GM19043 (cell line): ENCODE data around the gene FOXP4.

Experiments
- ATAC-seq: cut with Tn5 transposase; IDR thresholded peaks from one replicate; pipeline ENCODE4 v1.9.1; 2021; ENCODE audit warnings: low read depth; ENCODE audit not compliant: unreplicated experiment

FOXP4 gene

GRCh38 chr6:41522780-41523548 is 23.2 kb upstream of the FOXP4 start:
- no peak for ATAC-seq

DNA sequence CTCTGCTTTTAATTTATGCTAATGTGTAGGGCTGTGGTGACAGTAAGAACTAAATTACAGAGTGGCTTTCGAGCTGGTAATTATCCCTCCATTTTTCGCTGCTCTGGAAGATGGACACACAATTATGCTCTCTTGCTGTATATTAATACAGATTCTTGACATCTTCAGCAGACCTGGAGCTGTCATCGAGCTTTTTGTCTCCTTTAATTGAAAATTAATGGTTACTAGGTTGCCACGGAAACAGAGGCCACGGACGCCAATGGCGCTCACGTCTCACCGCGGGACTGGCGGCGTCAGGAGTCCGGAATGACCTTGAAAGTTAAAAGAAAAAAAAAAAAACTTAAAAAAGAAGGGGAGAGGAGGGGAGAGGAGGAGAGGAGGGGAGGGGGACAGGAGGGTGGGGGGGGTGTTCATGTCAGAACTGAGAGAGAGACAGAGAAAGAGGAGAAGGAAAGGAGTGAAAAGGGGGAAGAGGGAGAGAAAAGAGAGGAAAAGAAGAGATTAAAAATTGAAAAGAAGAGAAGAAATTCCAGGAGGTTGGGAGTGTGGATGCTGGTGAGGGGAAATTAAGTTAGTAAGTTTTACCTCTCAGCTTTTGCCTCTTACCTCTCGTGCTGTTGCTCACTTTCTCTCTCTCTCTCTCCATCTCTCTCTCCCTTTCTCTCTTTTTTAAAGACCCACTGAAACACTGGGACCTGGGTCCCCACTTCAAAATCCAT is 22.1 kb upstream of the FOXP4 start:
- no peak for ATAC-seq

- ATAC-seq, result no peak
These were observed 21.6 kb upstream of the FOXP4 start for GRCh38 chr6:41524634-41525011.

DNA sequence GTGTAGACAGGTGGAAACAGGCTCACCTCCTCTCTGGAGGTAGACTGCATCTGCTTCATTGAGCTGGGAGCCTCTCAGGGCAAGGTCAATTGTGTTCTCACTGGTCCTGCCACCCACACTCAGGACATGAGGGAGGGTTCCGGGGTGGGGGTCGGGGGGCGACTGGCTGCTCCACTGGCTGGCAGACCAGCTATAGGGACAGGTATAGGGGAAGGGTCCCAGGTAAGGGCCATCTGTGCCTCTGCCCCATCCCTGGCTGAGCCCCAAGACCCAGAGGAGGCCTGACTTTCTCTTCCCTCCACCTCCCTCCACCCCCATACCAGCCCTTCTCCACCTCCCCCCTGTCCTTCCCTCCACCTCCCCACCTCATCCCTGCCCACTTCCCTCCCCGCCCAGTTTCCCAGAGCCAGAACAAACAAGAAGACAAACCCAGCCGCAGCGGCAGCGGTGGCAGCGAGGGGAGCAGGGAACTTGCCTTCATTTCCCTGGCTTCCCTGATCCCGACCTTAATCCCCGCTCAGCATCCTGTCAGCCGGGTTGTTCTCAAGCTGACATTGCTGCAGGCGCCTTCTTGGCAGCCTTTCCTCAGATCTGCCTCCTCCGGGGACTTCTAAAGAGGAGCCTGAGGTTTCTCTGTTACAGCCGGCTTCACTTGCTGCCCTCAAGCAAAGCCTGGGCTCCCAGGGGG is 18.3 kb upstream of the FOXP4 start:
- no peak for ATAC-seq

GRCh38 chr6:41528409-41528963 is 17.7 kb upstream of the FOXP4 start:
- no peak for ATAC-seq

DNA sequence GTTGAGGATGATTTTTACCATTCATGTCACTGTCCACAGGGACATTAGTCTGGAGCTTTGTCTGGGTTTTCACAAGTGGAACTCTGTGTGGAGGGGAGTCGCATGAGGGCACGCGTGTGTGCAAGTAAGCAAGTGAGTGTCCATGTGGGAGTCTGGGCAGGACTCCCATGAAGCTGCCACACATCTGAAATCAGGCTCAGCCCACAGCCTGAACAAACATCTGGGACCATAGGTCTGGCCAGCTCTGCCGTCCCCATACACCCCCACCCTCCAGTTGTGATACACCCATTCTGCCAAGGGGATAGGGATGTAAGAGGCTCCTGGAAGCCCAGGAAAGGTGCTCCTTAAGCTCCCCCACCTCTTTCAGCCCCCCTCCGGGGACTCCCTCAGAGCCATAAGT is 17.1 kb upstream of the FOXP4 start:
- ATAC-seq, result no peak

GRCh38 chr6:41529970-41530369 is 16.2 kb upstream of the FOXP4 start:
- no peak for ATAC-seq

DNA sequence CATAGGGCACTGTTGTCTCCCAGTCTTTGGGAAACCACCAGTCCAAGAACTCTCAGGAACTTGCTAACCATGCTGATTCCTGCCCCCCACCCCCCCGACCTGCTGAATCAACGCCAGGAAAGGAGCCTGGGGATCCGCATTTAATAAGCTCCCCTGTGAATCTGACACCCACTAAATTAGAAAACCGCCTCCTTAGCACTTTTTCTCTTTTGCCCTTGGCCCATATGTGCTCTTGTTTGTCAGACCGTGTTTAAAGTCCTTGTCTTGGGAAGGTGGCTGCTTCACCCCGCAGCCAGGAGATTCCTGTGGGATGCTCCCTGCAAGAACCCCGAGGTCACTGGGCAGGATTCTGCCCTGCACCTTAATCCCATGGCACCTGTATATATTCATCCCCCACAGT is 15.7 kb upstream of the FOXP4 start:
- ATAC-seq, result no peak

- ATAC-seq, result no peak
These were observed 15.2 kb upstream of the FOXP4 start for GRCh38 chr6:41531016-41531415.

GRCh38 chr6:41531591-41532582 is 14.3 kb upstream of the FOXP4 start:
- ATAC-seq, result peak; percentile 86

- no peak for ATAC-seq
These were observed 10.4 kb upstream of the FOXP4 start for GRCh38 chr6:41535766-41536165.

DNA sequence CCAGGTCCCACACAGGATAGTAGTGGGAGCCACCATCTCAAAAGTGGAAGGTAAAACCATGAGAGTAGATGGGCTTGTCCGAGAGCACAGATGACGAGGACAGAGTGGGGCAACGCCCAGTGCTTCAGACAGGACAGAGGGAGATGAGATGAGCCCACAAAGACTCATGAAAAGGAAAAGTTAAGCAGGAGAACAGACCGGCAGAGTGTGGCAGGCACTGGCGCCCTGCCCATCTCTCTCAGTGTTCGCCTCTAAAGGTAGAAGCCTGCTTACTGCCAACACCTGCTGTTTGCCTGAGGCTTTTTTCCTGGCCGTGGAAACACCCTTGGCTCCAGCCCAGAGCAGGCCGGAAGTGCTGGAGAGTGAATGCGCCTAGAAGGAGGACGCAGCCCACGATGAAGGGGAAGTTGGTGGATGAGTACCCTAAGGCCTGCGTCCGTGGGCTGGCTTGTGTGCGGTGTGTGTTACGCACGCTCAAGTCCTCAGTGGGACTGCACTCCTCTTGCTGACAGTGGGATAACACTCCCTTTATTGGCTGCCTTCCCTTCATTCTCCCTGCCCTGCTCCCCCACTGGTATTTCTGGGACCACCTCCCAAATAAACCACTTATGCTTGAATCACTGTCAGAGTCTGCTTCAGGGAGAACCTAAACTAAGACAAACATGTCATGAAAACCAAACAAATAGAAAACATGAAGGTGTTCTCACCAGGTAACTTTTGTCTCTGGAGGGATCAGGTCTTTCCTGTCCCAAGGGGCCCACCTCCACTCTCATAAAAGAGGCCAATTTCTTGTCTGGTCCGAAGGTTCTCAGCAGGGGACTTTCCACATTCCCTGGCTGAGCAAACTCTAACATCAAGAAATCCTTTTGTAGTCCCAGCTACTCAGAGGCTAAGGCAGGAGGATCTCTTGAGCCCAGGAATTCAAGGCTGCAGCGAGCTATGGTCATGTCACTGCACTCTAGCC is 9.1 kb upstream of the FOXP4 start:
- ATAC-seq, result no peak

DNA sequence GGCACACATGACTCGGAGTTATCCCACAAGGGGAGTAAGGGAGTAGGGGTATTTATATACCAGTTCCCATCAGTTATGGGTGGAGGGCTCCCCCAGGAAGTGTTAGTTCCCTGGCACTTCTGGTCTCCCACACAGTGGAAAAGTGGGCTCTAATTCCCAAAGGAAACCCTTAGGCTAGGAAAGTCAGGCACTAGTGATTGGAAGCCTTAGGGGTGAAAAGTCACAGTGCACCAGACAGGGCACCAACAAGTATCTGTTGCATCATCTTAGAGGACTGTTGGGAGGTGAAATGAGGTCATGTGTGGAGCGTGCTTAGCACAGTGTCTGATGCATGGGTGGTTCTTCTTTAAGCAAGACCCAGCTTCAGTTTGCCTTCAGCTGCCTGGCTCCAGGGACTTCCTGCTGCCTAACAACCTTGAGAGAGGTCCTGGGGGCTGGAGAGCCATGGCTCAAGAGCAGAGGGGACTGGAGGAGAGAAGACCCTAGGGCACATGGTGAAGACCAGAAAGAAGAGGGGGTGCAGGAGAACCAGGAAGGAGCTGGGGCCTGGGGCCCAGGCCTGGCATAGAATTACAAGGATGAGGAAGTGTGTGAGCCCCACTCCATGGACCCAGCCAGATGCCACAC is 7.5 kb upstream of the FOXP4 start:
- ATAC-seq, result no peak

GRCh38 chr6:41539204-41539603 is 7.0 kb upstream of the FOXP4 start:
- ATAC-seq, result no peak

- ATAC-seq, result no peak
These were observed 4.8 kb upstream of the FOXP4 start for GRCh38 chr6:41541364-41541763.

- no peak for ATAC-seq
These were observed 3.1 kb upstream of the FOXP4 start for GRCh38 chr6:41543087-41543486.

DNA sequence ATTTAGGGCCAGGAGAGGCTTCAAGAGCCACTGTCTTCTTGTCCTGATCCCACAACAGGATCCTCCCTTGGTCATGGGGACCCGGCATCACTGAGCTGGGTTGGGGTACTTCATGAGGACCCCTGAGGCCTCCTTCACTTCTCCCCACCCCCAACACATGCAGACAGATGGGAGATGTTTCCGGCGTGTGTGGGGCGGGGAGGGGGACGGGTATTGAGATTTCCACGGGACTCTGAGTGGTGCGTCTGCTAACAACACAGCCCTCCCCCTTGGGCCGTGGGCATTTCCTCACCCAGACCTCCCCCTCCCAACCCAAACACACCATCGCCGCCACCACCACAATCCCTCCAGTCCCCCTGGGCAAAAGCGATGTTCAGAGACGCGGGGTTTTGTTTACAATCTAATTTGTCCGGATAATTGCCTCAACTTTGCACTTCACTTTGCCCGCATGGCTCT is 906 bp upstream of the FOXP4 start:
- ATAC-seq, result no peak

DNA sequence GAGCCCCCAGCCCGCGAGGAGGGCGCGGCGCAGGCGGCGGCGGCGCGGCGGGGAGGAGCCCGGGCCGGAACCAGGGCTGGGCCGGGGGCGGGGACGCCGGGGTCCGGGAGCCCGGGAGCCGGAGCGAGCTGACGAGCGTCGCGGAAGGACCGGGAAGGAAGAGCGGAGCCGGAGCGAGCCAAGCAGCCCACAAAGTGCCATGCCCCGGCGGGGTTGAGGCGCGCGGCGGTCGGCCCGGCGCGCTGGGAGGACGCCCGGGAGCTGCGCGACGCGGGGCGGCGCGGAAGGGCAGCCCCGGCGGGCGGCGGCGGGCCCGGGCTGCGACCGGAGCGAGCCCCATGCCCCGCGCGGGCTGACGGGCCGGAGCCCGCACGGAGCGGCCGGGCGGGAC is 289 bp downstream of the FOXP4 start:
- ATAC-seq, result peak; percentile 31
